IMR-90 (cell line): ENCODE results near the gene NT5C3A.

Experiments
- BHLHE40 ChIP-seq: fragments of 150-350 bp; IDR thresholded peaks from 2 replicates; pipeline ENCODE4 v1.6.1; 2016; ENCODE audit warnings: mild to moderate bottlenecking, low read depth, low read length
- FOS ChIP-seq: fragments of 150-350 bp; IDR thresholded peaks from 2 replicates; pipeline ENCODE4 v1.6.1; 2016; ENCODE audit warnings: low read depth, low read length
- MAFK ChIP-seq: IDR thresholded peaks from 2 replicates; pipeline ENCODE4 v1.6.1; 2012; ENCODE audit warnings: low read depth, low read length, improper control_type of control experiment
- MXI1 ChIP-seq: IDR thresholded peaks from 2 replicates; pipeline ENCODE4 v1.6.1; 2012; ENCODE audit warnings: low read depth, mild to moderate bottlenecking, low read length, moderate library complexity, borderline replicate concordance
- POLR2A ChIP-seq: IDR thresholded peaks from 2 replicates; pipeline ENCODE4 v1.6.1; 2012; ENCODE audit warnings: mild to moderate bottlenecking, low read depth, low read length
- RAD21 ChIP-seq: IDR thresholded peaks from 2 replicates; pipeline ENCODE4 v1.6.1; 2012; ENCODE audit warnings: low read length, improper control_type of control experiment
- RCOR1 ChIP-seq: IDR thresholded peaks from 2 replicates; pipeline ENCODE4 v1.6.1; 2012; ENCODE audit warnings: mild to moderate bottlenecking, low read length, improper control_type of control experiment; ENCODE audit not compliant: insufficient replicate concordance
- RFX5 ChIP-seq: IDR thresholded peaks from 2 replicates; pipeline ENCODE4 v1.8.0; 2012; ENCODE audit warnings: low read depth, mild to moderate bottlenecking, low read length, moderate library complexity
- SMC3 ChIP-seq: fragments of 150-350 bp; IDR thresholded peaks from 2 replicates; pipeline ENCODE4 v1.6.1; 2016; ENCODE audit warnings: low read depth, mild to moderate bottlenecking, antibody characterized with exemption, low read length, moderate library complexity
- TF ChIP-seq, protein P1 (sequence below): conservative IDR thresholded peaks from 2 replicates; pipeline ENCODE4 v1.5.1; 2012; ENCODE audit warnings: mild to moderate bottlenecking, low read depth, low read length, improper control_type of control experiment
- TF ChIP-seq, protein P2 (sequence below): fragments of 150-350 bp; IDR thresholded peaks from 2 replicates; pipeline ENCODE4 v1.6.1; 2016; ENCODE audit warnings: low read depth, mild to moderate bottlenecking, low read length, moderate library complexity, borderline replicate concordance

DNA sequence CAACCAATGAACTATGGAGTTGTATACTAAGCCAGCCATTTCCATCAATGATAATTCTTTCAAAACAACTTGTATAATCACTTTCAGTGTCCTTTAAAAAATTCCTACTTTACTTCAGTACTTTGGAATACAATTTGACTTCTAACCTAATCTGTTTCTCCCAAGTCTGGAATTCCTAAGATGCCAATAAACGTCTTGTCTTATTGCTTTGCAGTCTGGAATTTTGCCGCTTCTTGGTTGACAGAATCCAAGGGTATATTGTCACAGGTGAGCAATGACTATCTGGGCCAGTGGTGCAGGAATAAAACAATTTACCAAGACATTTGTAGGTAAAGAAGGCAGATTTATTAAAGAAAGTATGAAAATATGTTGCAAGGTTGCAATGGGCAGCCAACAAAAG lies 24.8 kb upstream of the NT5C3A start:
- TF ChIP-seq, protein P1, sequence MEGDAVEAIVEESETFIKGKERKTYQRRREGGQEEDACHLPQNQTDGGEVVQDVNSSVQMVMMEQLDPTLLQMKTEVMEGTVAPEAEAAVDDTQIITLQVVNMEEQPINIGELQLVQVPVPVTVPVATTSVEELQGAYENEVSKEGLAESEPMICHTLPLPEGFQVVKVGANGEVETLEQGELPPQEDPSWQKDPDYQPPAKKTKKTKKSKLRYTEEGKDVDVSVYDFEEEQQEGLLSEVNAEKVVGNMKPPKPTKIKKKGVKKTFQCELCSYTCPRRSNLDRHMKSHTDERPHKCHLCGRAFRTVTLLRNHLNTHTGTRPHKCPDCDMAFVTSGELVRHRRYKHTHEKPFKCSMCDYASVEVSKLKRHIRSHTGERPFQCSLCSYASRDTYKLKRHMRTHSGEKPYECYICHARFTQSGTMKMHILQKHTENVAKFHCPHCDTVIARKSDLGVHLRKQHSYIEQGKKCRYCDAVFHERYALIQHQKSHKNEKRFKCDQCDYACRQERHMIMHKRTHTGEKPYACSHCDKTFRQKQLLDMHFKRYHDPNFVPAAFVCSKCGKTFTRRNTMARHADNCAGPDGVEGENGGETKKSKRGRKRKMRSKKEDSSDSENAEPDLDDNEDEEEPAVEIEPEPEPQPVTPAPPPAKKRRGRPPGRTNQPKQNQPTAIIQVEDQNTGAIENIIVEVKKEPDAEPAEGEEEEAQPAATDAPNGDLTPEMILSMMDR = no peak
- TF ChIP-seq, protein P2, sequence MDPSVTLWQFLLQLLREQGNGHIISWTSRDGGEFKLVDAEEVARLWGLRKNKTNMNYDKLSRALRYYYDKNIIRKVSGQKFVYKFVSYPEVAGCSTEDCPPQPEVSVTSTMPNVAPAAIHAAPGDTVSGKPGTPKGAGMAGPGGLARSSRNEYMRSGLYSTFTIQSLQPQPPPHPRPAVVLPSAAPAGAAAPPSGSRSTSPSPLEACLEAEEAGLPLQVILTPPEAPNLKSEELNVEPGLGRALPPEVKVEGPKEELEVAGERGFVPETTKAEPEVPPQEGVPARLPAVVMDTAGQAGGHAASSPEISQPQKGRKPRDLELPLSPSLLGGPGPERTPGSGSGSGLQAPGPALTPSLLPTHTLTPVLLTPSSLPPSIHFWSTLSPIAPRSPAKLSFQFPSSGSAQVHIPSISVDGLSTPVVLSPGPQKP = no peak
- TF ChIP-seq RAD21 = no peak
- no peak for TF ChIP-seq POLR2A
- no peak for TF ChIP-seq FOS
- TF ChIP-seq BHLHE40 = no peak
- no peak for TF ChIP-seq RFX5
- no peak for TF ChIP-seq RCOR1
- no peak for TF ChIP-seq MAFK
- no peak for TF ChIP-seq MXI1
- no peak for TF ChIP-seq SMC3
